Prostate gland (tissue), 2 donors: ENCODE results near the gene CLRN1.

Experiments
- POLR2AphosphoS5 ChIP-seq: sonication (generic); formaldehyde crosslinking; IDR thresholded peaks from one replicate; pipeline ENCODE4 v1.6.1; 2017; ENCODE audit warnings: antibody characterized with exemption
- TF ChIP-seq, protein P1 (sequence below), 4 experiments: fragments of 200-600 bp in 2 of 4; fragments of 450-650 bp in 2 of 4; sonication (generic) in 2 of 4; IDR thresholded peaks; 1 replicate in 3 of 4; 2 replicates in 1 of 4; pipeline ENCODE4 v1.5.1; 2016 to 2019; ENCODE audit warnings: antibody characterized with exemption in 4 of 4, mild to moderate bottlenecking in 2 of 4, moderate library complexity in 2 of 4

DNA sequence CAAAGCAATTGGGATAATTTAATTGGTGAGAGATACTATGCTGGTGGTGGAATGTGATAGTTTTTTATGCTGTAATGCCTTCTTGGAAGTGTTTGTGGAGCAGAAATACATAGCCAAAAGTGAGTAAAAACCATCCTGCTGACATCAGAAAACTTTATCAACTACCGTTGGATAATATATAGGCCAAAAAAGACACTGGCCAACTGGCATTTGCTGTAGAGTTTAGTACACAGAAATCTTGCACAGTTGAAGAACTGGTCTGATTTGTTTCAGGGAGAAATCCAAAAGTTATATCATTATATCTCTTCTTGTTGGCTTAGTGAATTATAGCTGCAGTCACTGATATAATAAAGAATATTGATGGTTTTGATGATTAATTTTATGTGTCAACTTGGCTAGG is 66.8 kb downstream of the CLRN1 start:
- peak; percentile 53 for TF ChIP-seq POLR2AphosphoS5
- TF ChIP-seq, protein P1, sequence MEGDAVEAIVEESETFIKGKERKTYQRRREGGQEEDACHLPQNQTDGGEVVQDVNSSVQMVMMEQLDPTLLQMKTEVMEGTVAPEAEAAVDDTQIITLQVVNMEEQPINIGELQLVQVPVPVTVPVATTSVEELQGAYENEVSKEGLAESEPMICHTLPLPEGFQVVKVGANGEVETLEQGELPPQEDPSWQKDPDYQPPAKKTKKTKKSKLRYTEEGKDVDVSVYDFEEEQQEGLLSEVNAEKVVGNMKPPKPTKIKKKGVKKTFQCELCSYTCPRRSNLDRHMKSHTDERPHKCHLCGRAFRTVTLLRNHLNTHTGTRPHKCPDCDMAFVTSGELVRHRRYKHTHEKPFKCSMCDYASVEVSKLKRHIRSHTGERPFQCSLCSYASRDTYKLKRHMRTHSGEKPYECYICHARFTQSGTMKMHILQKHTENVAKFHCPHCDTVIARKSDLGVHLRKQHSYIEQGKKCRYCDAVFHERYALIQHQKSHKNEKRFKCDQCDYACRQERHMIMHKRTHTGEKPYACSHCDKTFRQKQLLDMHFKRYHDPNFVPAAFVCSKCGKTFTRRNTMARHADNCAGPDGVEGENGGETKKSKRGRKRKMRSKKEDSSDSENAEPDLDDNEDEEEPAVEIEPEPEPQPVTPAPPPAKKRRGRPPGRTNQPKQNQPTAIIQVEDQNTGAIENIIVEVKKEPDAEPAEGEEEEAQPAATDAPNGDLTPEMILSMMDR (IDR thresholded peaks at IDR 0.05) = no peak
